Measurements from ENCODE around the gene ARHGAP15. TPM values are rescaled to one million over a fixed set of nuclear protein-coding genes. Genes with fewer than 3 reads are reported as not detected.

Gene ARHGAP15
- total and polyA plus RNA-seq, 2 donors from 2014 or later: 5.7 to 23.1 TPM

DNA sequence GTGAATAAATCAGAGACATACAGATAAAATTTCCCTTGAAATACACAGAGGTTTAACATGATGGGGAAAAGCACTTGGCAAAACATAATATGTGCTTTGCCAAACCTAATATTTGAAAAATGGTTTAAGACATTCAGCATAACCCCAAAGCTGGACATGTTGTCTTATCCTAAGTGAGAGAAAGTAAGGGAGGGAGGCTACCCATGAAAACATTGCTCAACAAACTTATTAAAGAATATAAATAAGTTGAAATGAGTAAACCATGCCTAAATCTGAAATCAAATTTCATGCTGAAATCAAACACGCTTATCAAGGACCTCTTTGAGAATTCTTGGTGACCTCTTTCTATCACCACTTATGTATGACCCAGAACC, 81.2 kb downstream of the ARHGAP15 start:
- no peak for TF ChIP-seq CTCF (IDR thresholded peaks at IDR 0.05; ENCODE audit: borderline replicate concordance, extremely low read depth, insufficient read depth)
- Histone ChIP-seq H3K36me3 (ENCODE audit: control insufficient read depth in 2 of 3, insufficient read depth in 3 of 3, low read length in 3 of 3) (no peaks in the 10 kb centered on the region), H3K4me3 (ENCODE audit: low read length in 3 of 3) (no peak overlapping the region), H3K27me3 (ENCODE audit: control insufficient read depth, insufficient read depth, low read length) (no peaks in the 10 kb centered on the region), H3K9ac (ENCODE audit: low read length in 3 of 3) (no peak overlapping the region), H3K9me3 (ENCODE audit: control insufficient read depth in 2 of 3, insufficient read depth in 1 of 3, low read length in 3 of 3) (no peaks in the 10 kb centered on the region), H3K27ac (ENCODE audit: low read depth in 2 of 2, low read length in 2 of 2) (no peak overlapping the region), H3K4me1 (ENCODE audit: control insufficient read depth in 2 of 3, insufficient read depth in 2 of 3, low read depth in 1 of 3, low read length in 3 of 3) (no peaks in the 10 kb centered on the region)
- intact Hi-C loops (cut with DNase I): no loop called here
- DNase-seq (no peak), FAIRE-seq (no peak)

- no peaks in the 10 kb centered on the region for H3K9me3 ChIP-seq (ENCODE audit: control insufficient read depth in 2 of 3, insufficient read depth in 1 of 3, low read length in 3 of 3)
- intact Hi-C loops (cut with DNase I): no loop called here
- H3K36me3 ChIP-seq (ENCODE audit: control insufficient read depth in 2 of 3, insufficient read depth in 3 of 3, low read length in 3 of 3): no peaks in the 10 kb centered on the region
- no peaks in the 10 kb centered on the region for H3K4me1 ChIP-seq (ENCODE audit: control insufficient read depth in 2 of 3, insufficient read depth in 2 of 3, low read depth in 1 of 3, low read length in 3 of 3)
- no peak overlapping the region for H3K27ac ChIP-seq (ENCODE audit: low read depth in 2 of 2, low read length in 2 of 2)
- DNase-seq (no peak), FAIRE-seq (no peak)
- no peaks in the 10 kb centered on the region for H3K27me3 ChIP-seq (ENCODE audit: control insufficient read depth, insufficient read depth, low read length)
- H3K4me3 ChIP-seq (ENCODE audit: low read length in 3 of 3): no peak overlapping the region
- H3K9ac ChIP-seq (ENCODE audit: low read length in 3 of 3): no peak overlapping the region
- no peak for TF ChIP-seq CTCF (IDR thresholded peaks at IDR 0.05; ENCODE audit: borderline replicate concordance, extremely low read depth, insufficient read depth)
Measured at GRCh38 chr2:143217512-143218115, 88.4 kb downstream of the ARHGAP15 start.

- Histone ChIP-seq H3K27me3 (ENCODE audit: control insufficient read depth, insufficient read depth, low read length) (no peaks in the 10 kb centered on the region), H3K27ac (ENCODE audit: low read depth in 2 of 2, low read length in 2 of 2) (no peak overlapping the region), H3K9ac (ENCODE audit: low read length in 3 of 3) (no peak overlapping the region), H3K36me3 (ENCODE audit: control insufficient read depth in 2 of 3, insufficient read depth in 3 of 3, low read length in 3 of 3) (no peaks in the 10 kb centered on the region), H3K4me1 (ENCODE audit: control insufficient read depth in 2 of 3, insufficient read depth in 2 of 3, low read depth in 1 of 3, low read length in 3 of 3) (no peaks in the 10 kb centered on the region), H3K9me3 (ENCODE audit: control insufficient read depth in 2 of 3, insufficient read depth in 1 of 3, low read length in 3 of 3) (no peaks in the 10 kb centered on the region), H3K4me3 (ENCODE audit: low read length in 3 of 3) (no peak overlapping the region)
- intact Hi-C loops (cut with DNase I): no loop called here
- DNase-seq (no peak), FAIRE-seq (no peak)
- TF ChIP-seq CTCF (IDR thresholded peaks at IDR 0.05; ENCODE audit: borderline replicate concordance, extremely low read depth, insufficient read depth): no peak
Measured at GRCh38 chr2:143218621-143219020, 89.4 kb downstream of the ARHGAP15 start.

GRCh38 chr2:143219266-143219665, 90.0 kb downstream of the ARHGAP15 start:
- FAIRE-seq (no peak), DNase-seq (no peak)
- no peaks in the 10 kb centered on the region for H3K4me1 ChIP-seq (ENCODE audit: control insufficient read depth in 2 of 3, insufficient read depth in 2 of 3, low read depth in 1 of 3, low read length in 3 of 3)
- no peaks in the 10 kb centered on the region for H3K9me3 ChIP-seq (ENCODE audit: control insufficient read depth in 2 of 3, insufficient read depth in 1 of 3, low read length in 3 of 3)
- H3K27ac ChIP-seq (ENCODE audit: low read depth in 2 of 2, low read length in 2 of 2): no peak overlapping the region
- intact Hi-C loops (cut with DNase I): no loop called here
- H3K36me3 ChIP-seq (ENCODE audit: control insufficient read depth in 2 of 3, insufficient read depth in 3 of 3, low read length in 3 of 3): no peaks in the 10 kb centered on the region
- no peak overlapping the region for H3K4me3 ChIP-seq (ENCODE audit: low read length in 3 of 3)
- no peak for TF ChIP-seq CTCF (IDR thresholded peaks at IDR 0.05; ENCODE audit: borderline replicate concordance, extremely low read depth, insufficient read depth)
- H3K9ac ChIP-seq (ENCODE audit: low read length in 3 of 3): no peak overlapping the region
- H3K27me3 ChIP-seq (ENCODE audit: control insufficient read depth, insufficient read depth, low read length): no peaks in the 10 kb centered on the region

Measured in kidney (tissue), 14 donors.